HG03558 (cell line): ENCODE measurements around the gene TMEM255A.

Experiments
- ATAC-seq: cut with Tn5 transposase; IDR thresholded peaks from one replicate; pipeline ENCODE4 v1.9.1; 2021; ENCODE audit warnings: moderate number of reproducible peaks; ENCODE audit not compliant: unreplicated experiment; ENCODE audit errors: extremely low read depth

TMEM255A gene

GRCh38 chrX:120274145-120274544, 37.1 kb downstream of the TMEM255A start:
- ATAC-seq, result no peak

GRCh38 chrX:120271218-120271617, 40.0 kb downstream of the TMEM255A start:
- ATAC-seq, result no peak

GRCh38 chrX:120270567-120270966, 40.7 kb downstream of the TMEM255A start:
- no peak for ATAC-seq

- no peak for ATAC-seq
Observed at GRCh38 chrX:120269373-120270035, 41.8 kb downstream of the TMEM255A start.

GRCh38 chrX:120264341-120264740, 46.9 kb downstream of the TMEM255A start:
- ATAC-seq, result no peak

- no peak for ATAC-seq
Observed at GRCh38 chrX:120262859-120263708, 48.2 kb downstream of the TMEM255A start.

- ATAC-seq, result no peak
Observed at GRCh38 chrX:120260369-120260768, 50.9 kb downstream of the TMEM255A start.

GRCh38 chrX:120253784-120254183, 57.5 kb downstream of the TMEM255A start:
- no peak for ATAC-seq

GRCh38 chrX:120251471-120252011, 59.7 kb downstream of the TMEM255A start:
- no peak for ATAC-seq

- peak; percentile 93 for ATAC-seq
Observed at GRCh38 chrX:120250522-120251271, 60.6 kb downstream of the TMEM255A start, which contains the start of gene ZBTB33. ZBTB33 (plus strand) TSS chrX:120250812; CDS start chrX:120253416, 2,604 bp downstream.

- ATAC-seq, result peak; percentile 67
Observed at GRCh38 chrX:120244735-120245498, 66.3 kb downstream of the TMEM255A start.

- no peak for ATAC-seq
Observed at GRCh38 chrX:120244395-120244734, 66.9 kb downstream of the TMEM255A start.

- no peak for ATAC-seq
Observed at GRCh38 chrX:120242813-120243212, 68.4 kb downstream of the TMEM255A start.

GRCh38 chrX:120238933-120239332, 72.3 kb downstream of the TMEM255A start:
- no peak for ATAC-seq

- no peak for ATAC-seq
Observed at GRCh38 chrX:120236687-120237479, 74.4 kb downstream of the TMEM255A start.

GRCh38 chrX:120235284-120235683, 76.0 kb downstream of the TMEM255A start:
- ATAC-seq, result no peak

GRCh38 chrX:120228187-120228908, 82.9 kb downstream of the TMEM255A start:
- ATAC-seq, result no peak

GRCh38 chrX:120224388-120224787, 86.9 kb downstream of the TMEM255A start:
- ATAC-seq, result no peak
